Measurements from ENCODE around the gene NPNT.

NPNT gene

DNA sequence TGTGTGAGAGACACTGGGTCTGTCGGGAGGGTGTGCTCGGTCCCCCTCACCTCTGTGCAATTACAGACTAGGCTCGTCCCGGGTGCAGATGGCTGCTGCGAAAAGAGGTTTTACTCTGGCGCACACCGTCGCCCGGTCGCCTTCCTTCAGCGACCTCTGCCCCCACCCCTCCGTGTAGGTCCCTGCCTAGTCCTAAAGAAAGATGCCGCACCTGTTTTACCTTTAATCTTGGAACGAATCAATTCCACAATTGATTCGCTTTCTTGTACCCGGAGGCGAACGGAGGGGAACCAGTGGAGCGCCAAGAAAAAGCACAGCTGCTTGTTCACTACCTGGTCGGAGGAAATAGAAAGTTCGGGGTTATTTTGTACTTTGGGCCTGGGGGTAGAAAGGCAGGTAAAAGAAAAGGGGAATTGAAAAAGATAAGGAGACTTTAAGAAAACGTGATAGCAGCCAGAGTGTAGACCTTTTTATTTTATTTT is 1.2 kb downstream of the NPNT start:
- TF ChIP-seq, protein P1, sequence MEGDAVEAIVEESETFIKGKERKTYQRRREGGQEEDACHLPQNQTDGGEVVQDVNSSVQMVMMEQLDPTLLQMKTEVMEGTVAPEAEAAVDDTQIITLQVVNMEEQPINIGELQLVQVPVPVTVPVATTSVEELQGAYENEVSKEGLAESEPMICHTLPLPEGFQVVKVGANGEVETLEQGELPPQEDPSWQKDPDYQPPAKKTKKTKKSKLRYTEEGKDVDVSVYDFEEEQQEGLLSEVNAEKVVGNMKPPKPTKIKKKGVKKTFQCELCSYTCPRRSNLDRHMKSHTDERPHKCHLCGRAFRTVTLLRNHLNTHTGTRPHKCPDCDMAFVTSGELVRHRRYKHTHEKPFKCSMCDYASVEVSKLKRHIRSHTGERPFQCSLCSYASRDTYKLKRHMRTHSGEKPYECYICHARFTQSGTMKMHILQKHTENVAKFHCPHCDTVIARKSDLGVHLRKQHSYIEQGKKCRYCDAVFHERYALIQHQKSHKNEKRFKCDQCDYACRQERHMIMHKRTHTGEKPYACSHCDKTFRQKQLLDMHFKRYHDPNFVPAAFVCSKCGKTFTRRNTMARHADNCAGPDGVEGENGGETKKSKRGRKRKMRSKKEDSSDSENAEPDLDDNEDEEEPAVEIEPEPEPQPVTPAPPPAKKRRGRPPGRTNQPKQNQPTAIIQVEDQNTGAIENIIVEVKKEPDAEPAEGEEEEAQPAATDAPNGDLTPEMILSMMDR (IDR thresholded peaks at IDR 0.05; ENCODE audit: low read depth, low read length, missing control alignments), result no peak
- no peak for DNase-seq (ENCODE audit: low read depth)
- peak overlapping the region; percentile 81 for H3K4me3 ChIP-seq (ENCODE audit: low read depth, low read length)

DNA sequence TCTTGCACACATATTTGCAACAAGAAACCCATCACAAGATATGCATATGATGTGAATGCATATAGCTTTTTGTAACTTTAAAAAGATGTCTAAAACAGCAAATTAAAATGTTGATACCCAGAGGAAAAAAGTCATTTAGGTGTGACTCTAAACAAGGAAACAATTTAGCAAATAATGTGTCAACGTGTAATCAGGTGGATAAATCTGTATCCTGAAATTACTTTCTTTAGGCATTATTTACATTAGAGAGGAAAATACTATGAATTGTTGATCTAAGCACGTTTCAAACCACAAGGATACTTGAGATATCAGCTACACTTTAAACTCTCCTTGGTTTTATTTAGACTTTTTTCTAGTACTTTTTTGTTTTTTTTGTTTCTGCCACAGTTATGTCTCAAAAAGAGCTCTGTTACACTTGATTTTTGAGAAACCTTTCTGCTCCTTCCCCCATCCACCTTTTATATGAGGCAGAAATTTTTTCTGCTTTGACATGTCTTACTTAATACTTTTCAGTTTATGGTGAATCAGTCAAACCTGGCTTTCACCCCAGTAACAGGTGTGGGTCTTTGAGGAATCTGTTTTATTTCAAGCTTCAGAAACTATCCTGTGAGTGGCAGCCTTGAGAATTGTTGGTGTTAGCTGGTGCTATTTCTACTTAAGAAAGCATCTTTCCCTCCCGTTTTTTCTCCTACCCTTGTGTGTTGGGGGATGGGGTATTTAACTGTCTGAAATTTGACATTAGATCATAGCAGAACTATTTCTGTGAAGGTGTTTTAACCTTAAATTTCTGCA is 1.9 kb downstream of the NPNT start:
- peak overlapping the region; percentile 81 for H3K4me3 ChIP-seq (ENCODE audit: low read depth, low read length)
- no peak for DNase-seq (ENCODE audit: low read depth)
- TF ChIP-seq, protein P1 (IDR thresholded peaks at IDR 0.05; ENCODE audit: low read depth, low read length, missing control alignments), result no peak

DNA sequence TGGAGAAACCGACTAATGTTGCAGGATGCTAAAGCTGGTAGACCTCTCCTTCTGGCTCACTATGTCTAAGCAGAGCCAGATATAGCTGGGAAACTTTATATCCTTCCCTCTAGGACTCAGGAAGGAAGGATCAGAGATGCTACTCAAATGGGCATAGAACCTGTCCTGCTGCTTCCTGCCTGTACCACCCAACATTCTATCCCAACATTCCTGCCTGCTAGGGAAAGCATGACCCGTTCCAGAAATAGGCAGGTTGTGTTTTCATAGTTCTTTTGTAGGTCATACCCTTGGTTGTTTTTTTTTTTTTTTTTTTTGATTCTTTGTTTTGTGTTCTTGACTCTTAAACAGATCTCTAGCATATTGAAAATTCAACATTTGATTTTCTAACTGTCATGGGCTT is 5.3 kb downstream of the NPNT start:
- TF ChIP-seq, protein P1 (IDR thresholded peaks at IDR 0.05; ENCODE audit: low read depth, low read length, missing control alignments), result no peak
- no peak for DNase-seq (ENCODE audit: low read depth)
- no peak overlapping the region for H3K4me3 ChIP-seq (ENCODE audit: low read depth, low read length)

DNA sequence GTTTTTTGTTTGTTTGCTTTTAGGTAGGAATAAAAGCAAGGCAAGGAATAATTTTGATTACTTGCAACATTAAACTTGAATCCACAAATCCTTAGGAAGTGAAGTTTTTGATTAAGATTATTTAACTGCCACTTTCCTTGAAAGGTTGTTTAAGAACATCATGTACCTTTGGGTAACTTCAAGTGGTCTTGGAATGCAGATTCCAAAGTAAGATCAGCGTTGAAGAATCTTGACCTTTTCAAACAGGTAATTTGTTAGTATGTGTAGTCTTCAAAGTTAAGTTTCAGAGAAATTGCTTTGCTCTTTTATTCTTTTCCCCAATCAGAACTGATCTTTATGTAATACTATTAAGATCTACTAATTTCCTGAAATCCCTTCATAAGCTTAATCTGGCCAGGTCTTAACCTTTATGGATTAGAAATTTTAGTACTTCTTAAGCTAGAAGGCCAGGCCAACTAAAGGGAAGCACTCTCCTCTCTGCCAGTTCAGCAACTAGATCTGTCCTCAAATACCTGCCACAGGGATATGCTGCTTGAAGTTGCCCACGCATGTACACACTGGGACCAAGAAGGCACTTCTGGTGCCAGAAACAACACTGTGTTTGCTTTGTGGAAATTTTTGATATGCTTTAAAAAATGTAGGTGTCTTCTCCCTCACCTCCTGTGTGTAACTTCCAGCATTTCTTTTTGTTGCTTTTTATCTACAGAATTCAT is 7.4 kb downstream of the NPNT start:
- TF ChIP-seq, protein P1 (IDR thresholded peaks at IDR 0.05; ENCODE audit: low read depth, low read length, missing control alignments), result no peak
- H3K4me3 ChIP-seq (ENCODE audit: low read depth, low read length), result no peak overlapping the region
- no peak for DNase-seq (ENCODE audit: low read depth)

DNA sequence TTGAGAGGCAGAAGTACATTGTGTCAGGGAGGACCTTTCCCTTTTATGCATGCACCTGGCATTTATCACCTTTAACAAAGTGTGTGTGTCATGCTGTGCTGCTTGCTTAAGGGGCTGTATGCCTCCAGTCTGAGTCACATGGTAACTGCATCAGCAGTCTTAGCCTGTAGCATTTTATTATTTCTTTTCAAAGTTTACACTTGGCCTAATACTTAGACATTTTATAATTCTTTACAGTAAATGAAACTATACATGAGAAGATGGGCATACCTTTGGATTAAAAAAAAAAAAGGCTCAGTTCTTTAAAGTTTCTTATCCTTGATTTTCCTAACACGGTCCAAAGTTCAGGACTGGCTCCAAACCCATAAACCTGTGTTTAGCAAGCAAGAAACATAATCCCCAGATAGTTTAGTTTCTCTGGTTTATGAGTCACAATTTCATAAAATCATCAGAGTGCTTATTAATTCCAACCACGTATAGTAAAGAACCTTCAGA is 14.6 kb downstream of the NPNT start:
- H3K4me3 ChIP-seq (ENCODE audit: low read depth, low read length), result no peak overlapping the region
- TF ChIP-seq, protein P1 (IDR thresholded peaks at IDR 0.05; ENCODE audit: low read depth, low read length, missing control alignments), result no peak
- DNase-seq (ENCODE audit: low read depth), result no peak

DNA sequence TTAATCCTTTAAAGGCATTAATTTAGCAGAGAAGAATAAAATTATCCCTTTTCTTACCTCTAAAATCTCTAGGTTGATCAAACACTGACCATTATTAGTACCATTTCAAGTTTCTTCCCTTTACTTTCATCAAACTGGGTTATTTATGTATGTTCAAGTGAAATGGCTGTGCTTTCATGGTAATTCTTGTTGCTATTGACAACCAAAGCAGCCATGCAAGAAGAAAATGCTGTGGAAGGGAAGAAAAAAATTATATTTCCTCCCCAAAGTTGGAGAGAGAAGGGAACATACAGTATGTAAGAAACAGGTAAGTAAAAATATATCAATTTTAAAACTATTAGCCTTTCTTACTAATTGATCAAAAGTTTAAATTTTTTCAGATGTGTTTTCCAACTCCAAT is 16.2 kb downstream of the NPNT start:
- TF ChIP-seq, protein P1 (IDR thresholded peaks at IDR 0.05; ENCODE audit: low read depth, low read length, missing control alignments), result no peak
- DNase-seq (ENCODE audit: low read depth), result no peak
- no peak overlapping the region for H3K4me3 ChIP-seq (ENCODE audit: low read depth, low read length)
